ENCODE data around the gene GPATCH2L. TPM values are rescaled to one million over a fixed set of nuclear protein-coding genes. Genes with fewer than 3 reads are reported as not detected.

Gene GPATCH2L
- total RNA-seq, 4 donors from 2014 or later = 27.1 to 70.4 (median 56.1) TPM

GRCh38 chr14:76257842-76258397, 106.2 kb downstream of the GPATCH2L start:
- Histone ChIP-seq H3K4me1 (no peaks in the 10 kb centered on the region), H3K9me3 (no peaks in the 10 kb centered on the region), H3K27me3 (no peaks in the 10 kb centered on the region), H3K27ac (no peak overlapping the region), H3K36me3 (no peaks in the 10 kb centered on the region), H3K4me3 (no peak overlapping the region)
- DNase-seq = no peak
- TF ChIP-seq POLR2A (IDR thresholded peaks at IDR 0.05) (no peak), CTCF (IDR thresholded peaks at IDR 0.05) (no peak)

- no peaks in the 10 kb centered on the region for H3K27me3 ChIP-seq
- no peaks in the 10 kb centered on the region for H3K36me3 ChIP-seq
- DNase-seq = no peak
- TF ChIP-seq CTCF (IDR thresholded peaks at IDR 0.05) = no peak
- no peak for TF ChIP-seq POLR2A (IDR thresholded peaks at IDR 0.05)
- no peaks in the 10 kb centered on the region for H3K9me3 ChIP-seq
- H3K27ac ChIP-seq = no peak overlapping the region
- no peaks in the 10 kb centered on the region for H3K4me1 ChIP-seq
- no peak overlapping the region for H3K4me3 ChIP-seq
These were observed 107.5 kb downstream of the GPATCH2L start for GRCh38 chr14:76259029-76259735.

GRCh38 chr14:76260749-76261148, 109.0 kb downstream of the GPATCH2L start:
- no peak for DNase-seq
- no peak overlapping the region for H3K4me3 ChIP-seq
- H3K27ac ChIP-seq = no peak overlapping the region
- TF ChIP-seq POLR2A (IDR thresholded peaks at IDR 0.05) (no peak), CTCF (IDR thresholded peaks at IDR 0.05) (no peak)
- no peaks in the 10 kb centered on the region for H3K36me3 ChIP-seq
- H3K9me3 ChIP-seq = no peaks in the 10 kb centered on the region
- H3K4me1 ChIP-seq = no peaks in the 10 kb centered on the region
- H3K27me3 ChIP-seq = no peaks in the 10 kb centered on the region

- DNase-seq = no peak
These were observed 109.7 kb downstream of the GPATCH2L start for GRCh38 chr14:76261371-76261811.

GRCh38 chr14:76262641-76263040, 110.9 kb downstream of the GPATCH2L start:
- H3K9me3 ChIP-seq = no peaks in the 10 kb centered on the region
- no peak overlapping the region for H3K27ac ChIP-seq
- no peak overlapping the region for H3K4me3 ChIP-seq
- no peak for TF ChIP-seq CTCF (IDR thresholded peaks at IDR 0.05)
- H3K4me1 ChIP-seq = no peaks in the 10 kb centered on the region
- H3K36me3 ChIP-seq = no peaks in the 10 kb centered on the region
- no peak for DNase-seq
- H3K27me3 ChIP-seq = no peaks in the 10 kb centered on the region

More at GRCh38 chr14:76261371-76261811, 109.7 kb downstream of the GPATCH2L start:
- no peak for TF ChIP-seq POLR2A (IDR thresholded peaks at IDR 0.05)
- TF ChIP-seq CTCF (IDR thresholded peaks at IDR 0.05) = no peak
- Histone ChIP-seq H3K4me1 (no peaks in the 10 kb centered on the region), H3K4me3 (no peak overlapping the region), H3K9me3 (no peaks in the 10 kb centered on the region), H3K36me3 (no peaks in the 10 kb centered on the region), H3K27me3 (no peaks in the 10 kb centered on the region), H3K27ac (no peak overlapping the region)

Other genes starting within 250 kb of the GPATCH2L start
- 1 to 10 TPM; 4.2 to 9.2 (median 6.4) TPM for gene TGFB3, start 169.9 kb upstream of the GPATCH2L start, total RNA-seq
- 10 to 100 TPM; 23.9 to 42.8 (median 33.6) TPM for gene IFT43, start 166.2 kb upstream of the GPATCH2L start, total RNA-seq
- 1 to 10 TPM in 1 of 4 donors, not detected in 3; 1.2 TPM for gene ESRRB, start 224.2 kb downstream of the GPATCH2L start, total RNA-seq

Data from Peyer's patch (tissue), 4 donors.